ENCODE measurements around the gene GARRE1. TPM values are rescaled to one million over a fixed set of nuclear protein-coding genes. Genes with fewer than 3 reads are reported as not detected.
"Not testable (repeated sequence)": the region's sequence is repeated elsewhere in the genome, so short reads cannot be mapped to it uniquely, and the experiment has no call there.

Gene GARRE1
- total and polyA plus RNA-seq, 2 donors (not counting 3 experiments of a cell fraction or from before 2014, with no cell fraction given), result 39.2 to 46.8 TPM

DNA sequence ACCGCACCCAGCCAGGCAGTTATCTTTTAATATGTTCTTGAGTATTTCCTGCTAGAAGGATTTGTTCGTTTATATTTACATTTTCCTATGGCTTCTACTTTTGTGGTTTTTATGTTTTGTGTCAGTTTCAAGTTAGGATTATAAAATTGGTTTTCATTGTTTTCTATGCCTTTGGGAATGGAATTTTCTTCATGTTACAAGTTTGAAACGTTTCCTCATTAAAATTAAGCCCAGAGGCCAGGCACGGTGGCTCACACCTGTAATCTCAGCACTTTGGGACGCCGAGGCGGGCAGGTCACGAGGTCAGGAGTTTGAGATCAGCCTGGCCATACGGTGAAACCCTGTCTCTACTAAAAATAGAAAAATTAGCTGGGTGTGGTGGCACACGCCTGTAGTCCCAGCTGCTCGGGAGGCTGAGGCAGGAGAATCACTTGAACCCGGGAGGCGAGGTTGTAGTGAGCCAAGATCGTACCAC is 37.6 kb upstream of the GARRE1 start:
- intact Hi-C loops (cut with micrococcal nuclease), result loop anchor here (5.0 to 10.0 kb wide), 2 partner anchors 94 to 218 kb away; no protein-coding TSS in a partner anchor
- Histone ChIP-seq H3K4me1 (ENCODE audit: control insufficient read depth, extremely low read depth, insufficient read depth, low read length) (peaks cover 11% of the 10 kb centered on the region), H3K79me2 (ENCODE audit: control insufficient read depth, insufficient read depth, low read length) (peaks cover 24% of the 10 kb centered on the region), H3K36me3 (ENCODE audit: control insufficient read depth in 2 of 2, extremely low read depth in 1 of 2, insufficient read depth in 2 of 2, low read length in 2 of 2) (peaks cover 8 to 15% of the 10 kb centered on the region in 2 experiments)
- DNase-seq (ENCODE audit: low read depth, low spot score); H3K4me3 ChIP-seq (replicated peaks in 1 of 3; ENCODE audit: insufficient read depth in 1 of 3, low read depth in 1 of 3, low read length in 3 of 3); H2AFZ ChIP-seq (ENCODE audit: low read depth, low read length); H4K20me1 ChIP-seq (replicated peaks; ENCODE audit: control insufficient read depth, extremely low read depth, insufficient read depth, low read length); H3K27me3 ChIP-seq (ENCODE audit: control insufficient read depth in 2 of 2, insufficient read depth in 2 of 2, low read length in 2 of 2); H3K9ac ChIP-seq (replicated peaks; ENCODE audit: extremely low read depth, insufficient read depth, low read length); dilution Hi-C loops (cut with MboI; ENCODE audit: extremely low pct_ligation_motif_present, low sequenced_read_pairs); FAIRE-seq; POLR2A ChIA-PET; H3K9me3 ChIP-seq (replicated peaks; ENCODE audit: control insufficient read depth, insufficient read depth, low read length); H3K9me1 ChIP-seq (replicated peaks; ENCODE audit: control insufficient read depth, extremely low read depth, insufficient read depth, low read length); BruUV-seq (replicated peaks); H3K27ac ChIP-seq (ENCODE audit: insufficient read depth, low read depth, low read length); H3K4me2 ChIP-seq (ENCODE audit: insufficient read depth, low read length): not testable (repeated sequence)
- CTCF ChIA-PET, result interaction anchor here (0.6 to 1.5 kb wide), 4 partner anchors 8 to 100 kb away, joined by 3 to 4 read pairs (median 3); no protein-coding TSS in a partner anchor

DNA sequence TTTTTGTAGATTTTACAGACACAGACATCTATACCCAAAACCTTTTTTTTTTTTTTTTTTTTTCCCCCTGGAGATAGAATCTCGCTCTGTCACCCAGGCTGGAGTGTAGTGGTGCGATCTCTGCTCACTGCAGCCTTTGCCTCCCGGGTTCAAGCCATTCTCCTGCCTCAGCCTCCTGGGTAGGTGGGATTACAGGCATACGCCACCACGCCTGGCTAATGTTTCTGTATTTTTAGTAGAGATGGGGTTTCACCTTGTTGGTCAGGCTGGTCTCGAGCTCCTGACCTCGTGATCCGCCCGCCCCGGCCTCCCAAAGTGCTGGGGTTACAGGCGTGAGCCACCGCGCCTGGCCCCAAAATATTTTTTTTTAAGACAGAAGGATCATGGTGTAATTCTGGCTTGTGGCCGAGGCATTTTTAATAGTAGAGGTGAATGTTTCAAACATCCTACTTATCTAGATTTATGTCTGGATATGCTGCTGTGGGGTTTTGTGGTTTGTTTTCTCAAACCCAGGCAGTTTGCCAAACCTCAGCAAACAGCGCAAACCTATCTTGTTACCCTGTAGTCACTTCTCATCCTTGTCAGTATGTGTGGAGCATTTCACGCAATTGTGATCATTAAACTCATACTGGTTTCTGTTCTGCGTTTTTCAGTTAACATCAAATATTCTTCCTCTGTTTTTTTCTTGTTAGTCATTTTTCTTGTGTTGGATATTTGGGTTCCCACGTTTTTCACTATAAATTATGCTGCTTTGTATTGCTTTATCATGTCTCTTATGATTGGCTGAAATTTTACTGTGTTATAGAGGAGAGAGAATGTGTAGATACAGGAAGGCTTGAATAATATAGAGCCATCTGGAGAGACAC is 36.2 kb upstream of the GARRE1 start:
- no peak overlapping the region for H3K4me3 ChIP-seq (replicated peaks in 1 of 3; ENCODE audit: insufficient read depth in 1 of 3, low read depth in 1 of 3, low read length in 3 of 3)
- H4K20me1 ChIP-seq (replicated peaks; ENCODE audit: control insufficient read depth, extremely low read depth, insufficient read depth, low read length), result no peaks in the 10 kb centered on the region
- TF ChIP-seq FOS (IDR thresholded peaks at IDR 0.05; ENCODE audit: borderline replicate concordance, insufficient read depth, low read length) (no peak), POLR2AphosphoS5 (IDR thresholded peaks at IDR 0.05; ENCODE audit: insufficient read depth, low read depth, low read length) (no peak)
- TF ChIP-seq, protein P1, sequence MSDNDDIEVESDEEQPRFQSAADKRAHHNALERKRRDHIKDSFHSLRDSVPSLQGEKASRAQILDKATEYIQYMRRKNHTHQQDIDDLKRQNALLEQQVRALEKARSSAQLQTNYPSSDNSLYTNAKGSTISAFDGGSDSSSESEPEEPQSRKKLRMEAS (IDR thresholded peaks at IDR 0.05; ENCODE audit: insufficient read depth, insufficient read length), result no peak
- peak overlapping the region; percentile 15 for H3K27ac ChIP-seq (ENCODE audit: insufficient read depth, low read depth, low read length)
- no peaks in the 10 kb centered on the region for H3K9me1 ChIP-seq (replicated peaks; ENCODE audit: control insufficient read depth, extremely low read depth, insufficient read depth, low read length)
- H3K4me2 ChIP-seq (ENCODE audit: insufficient read depth, low read length), result no peak overlapping the region
- H3K4me1 ChIP-seq (ENCODE audit: control insufficient read depth, extremely low read depth, insufficient read depth, low read length), result peaks cover 11% of the 10 kb centered on the region
- intact Hi-C loops (cut with micrococcal nuclease), result loop anchor here (5.0 to 10.0 kb wide), 2 partner anchors 96 to 217 kb away; no protein-coding TSS in a partner anchor
- peaks cover 13 to 25% of the 10 kb centered on the region in 2 experiments for H3K36me3 ChIP-seq (ENCODE audit: control insufficient read depth in 2 of 2, extremely low read depth in 1 of 2, insufficient read depth in 2 of 2, low read length in 2 of 2)
- dilution Hi-C loops (cut with MboI; ENCODE audit: extremely low pct_ligation_motif_present, low sequenced_read_pairs), result no loop called here
- POLR2A ChIA-PET, result no interaction called here
- H2AFZ ChIP-seq (ENCODE audit: low read depth, low read length), result no peak overlapping the region
- no peak overlapping the region for H3K9ac ChIP-seq (replicated peaks; ENCODE audit: extremely low read depth, insufficient read depth, low read length)
- no peaks in the 10 kb centered on the region for H3K9me3 ChIP-seq (replicated peaks; ENCODE audit: control insufficient read depth, insufficient read depth, low read length)
- H3K27me3 ChIP-seq (ENCODE audit: control insufficient read depth in 2 of 2, insufficient read depth in 2 of 2, low read length in 2 of 2), result no peaks in the 10 kb centered on the region
- CTCF ChIA-PET, result interaction anchor here (0.6 to 1.6 kb wide), 6 partner anchors 14 to 144 kb away, joined by 3 to 5 read pairs (median 3); no protein-coding TSS in a partner anchor
- DNase-seq (ENCODE audit: low read depth, low spot score) (peak; percentile 58), FAIRE-seq (peak; percentile 62)
- no TSS peak for BruUV-seq (replicated peaks)
- peaks cover 23% of the 10 kb centered on the region for H3K79me2 ChIP-seq (ENCODE audit: control insufficient read depth, insufficient read depth, low read length)
